ENCODE results near the gene FAM153A.
"Not testable (repeated sequence)": the region's sequence is repeated elsewhere in the genome, so short reads cannot be mapped to it uniquely, and the experiment has no call there.

- not testable (repeated sequence) for TF ChIP-seq MYC (IDR thresholded peaks at IDR 0.05; ENCODE audit: insufficient read depth, insufficient read length, insufficient replicate concordance, low read length, severe bottlenecking); CUX1 (IDR thresholded peaks at IDR 0.05; ENCODE audit: insufficient replicate concordance, low read depth, low read length); EZH2 (IDR thresholded peaks at IDR 0.05; ENCODE audit: borderline replicate concordance, control insufficient read depth, low read depth, low read length); CHD4 (IDR thresholded peaks at IDR 0.05); CTCF (IDR thresholded peaks at IDR 0.05 in 2 of 3, conservative IDR thresholded peaks at IDR 0.05 in 1 of 3; ENCODE audit: control insufficient read depth in 2 of 3, extremely low read depth in 1 of 3, insufficient read depth in 1 of 3, low read depth in 3 of 3, low read length in 3 of 3); SIN3A (IDR thresholded peaks at IDR 0.05; ENCODE audit: low read depth, low read length); FOS (IDR thresholded peaks at IDR 0.05; ENCODE audit: borderline replicate concordance, extremely low read depth, insufficient read length); POLR2AphosphoS5 (IDR thresholded peaks at IDR 0.05; ENCODE audit: low read length); PRDM15 (CRISPR knock-in tag; IDR thresholded peaks at IDR 0.05); PBX3 (IDR thresholded peaks at IDR 0.05; ENCODE audit: insufficient replicate concordance, low read depth, low read length); RBBP5 (conservative IDR thresholded peaks at IDR 0.05); MXI1 (IDR thresholded peaks at IDR 0.05; ENCODE audit: low read depth, low read length); TAF1 (IDR thresholded peaks at IDR 0.05; ENCODE audit: borderline replicate concordance, low read depth, low read length); EGR1 (IDR thresholded peaks at IDR 0.05; ENCODE audit: borderline replicate concordance in 1 of 2, low read depth in 2 of 2, low read length in 2 of 2)
Measured at GRCh38 chr5:177793272-177793671, 10.6 kb upstream of the FAM153A start.
